Endometrium (tissue), 2 donors: ENCODE results near the gene ZNF324B.
"Not testable (repeated sequence)": the region's sequence is repeated elsewhere in the genome, so short reads cannot be mapped to it uniquely, and the experiment has no call there.

Experiments
- FAIRE-seq: peaks from 2 replicates; lab custom pipeline; 2012; peaks lifted over from hg19 to GRCh38; lab: Jason Lieb, UNC
- donor health status: control.
- donor health status: control.

Gene ZNF324B

DNA sequence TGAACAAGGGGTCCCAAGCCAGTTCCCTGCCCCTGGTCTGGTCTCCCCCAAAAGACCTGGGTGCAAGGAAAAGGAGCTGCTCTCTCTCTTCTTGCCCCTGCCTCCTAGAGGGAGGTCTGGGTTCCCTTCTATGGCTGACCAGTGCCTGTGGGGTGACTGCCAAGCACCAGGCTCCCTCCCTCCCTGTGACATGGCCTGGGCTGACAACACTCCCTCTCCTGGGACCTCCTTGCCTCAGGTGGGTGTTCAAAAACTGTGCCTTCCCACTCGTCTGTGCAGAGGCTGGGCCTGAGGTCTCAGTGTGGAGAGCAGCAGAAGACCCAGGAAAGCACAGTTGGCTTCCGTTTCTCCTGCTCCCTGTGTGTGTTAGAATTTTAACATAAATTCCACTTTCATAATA is 29.4 kb downstream of the ZNF324B start:
- no peak for FAIRE-seq

DNA sequence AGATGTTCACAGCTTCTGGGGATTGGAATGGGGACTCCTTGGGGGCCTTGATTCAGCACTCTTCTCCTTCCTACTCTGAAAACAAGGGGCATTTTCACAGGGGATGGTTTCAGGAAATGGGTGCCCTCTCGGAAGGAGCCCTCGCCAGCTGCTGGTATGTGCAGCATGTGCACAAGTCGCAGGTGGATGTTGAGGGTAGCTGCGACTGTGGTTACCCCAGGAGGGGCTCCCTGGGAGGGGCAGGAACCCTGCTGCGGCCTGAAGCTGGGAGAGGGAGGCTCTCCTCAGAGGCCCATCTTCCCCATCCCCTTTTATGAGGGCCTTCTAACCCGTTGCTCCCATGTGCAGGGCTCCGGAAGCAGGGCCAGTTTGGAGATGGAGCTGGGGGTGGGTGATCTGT is 30.9 kb downstream of the ZNF324B start:
- no peak for FAIRE-seq

- FAIRE-seq = no peak
Measured at GRCh38 chr19:58483776-58484175, 32.4 kb downstream of the ZNF324B start.

GRCh38 chr19:58484349-58484748 is 32.9 kb downstream of the ZNF324B start:
- not testable (repeated sequence) for FAIRE-seq

GRCh38 chr19:58491393-58491792 is 40.0 kb downstream of the ZNF324B start:
- no peak for FAIRE-seq

DNA sequence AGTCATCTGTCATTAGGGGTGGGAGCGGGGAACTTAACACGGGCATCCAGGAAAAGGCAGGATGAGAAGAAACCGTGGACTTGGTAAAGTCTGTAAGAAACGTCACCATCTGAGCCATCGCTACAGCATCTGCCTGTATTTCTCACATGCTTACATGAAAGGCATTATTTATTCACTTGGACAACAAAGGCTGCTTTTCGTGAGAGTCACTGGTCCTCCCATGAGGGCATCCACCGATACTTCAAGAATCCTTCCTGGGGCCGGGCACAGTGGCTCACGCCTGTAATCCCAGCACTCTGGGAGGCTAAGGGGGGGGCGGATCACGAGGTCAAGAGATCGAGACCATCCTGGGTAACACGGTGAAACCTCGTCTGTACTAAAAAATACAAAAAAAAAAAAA is 40.8 kb downstream of the ZNF324B start:
- no peak for FAIRE-seq

GRCh38 chr19:58497634-58498170 is 46.3 kb downstream of the ZNF324B start:
- no peak for FAIRE-seq

DNA sequence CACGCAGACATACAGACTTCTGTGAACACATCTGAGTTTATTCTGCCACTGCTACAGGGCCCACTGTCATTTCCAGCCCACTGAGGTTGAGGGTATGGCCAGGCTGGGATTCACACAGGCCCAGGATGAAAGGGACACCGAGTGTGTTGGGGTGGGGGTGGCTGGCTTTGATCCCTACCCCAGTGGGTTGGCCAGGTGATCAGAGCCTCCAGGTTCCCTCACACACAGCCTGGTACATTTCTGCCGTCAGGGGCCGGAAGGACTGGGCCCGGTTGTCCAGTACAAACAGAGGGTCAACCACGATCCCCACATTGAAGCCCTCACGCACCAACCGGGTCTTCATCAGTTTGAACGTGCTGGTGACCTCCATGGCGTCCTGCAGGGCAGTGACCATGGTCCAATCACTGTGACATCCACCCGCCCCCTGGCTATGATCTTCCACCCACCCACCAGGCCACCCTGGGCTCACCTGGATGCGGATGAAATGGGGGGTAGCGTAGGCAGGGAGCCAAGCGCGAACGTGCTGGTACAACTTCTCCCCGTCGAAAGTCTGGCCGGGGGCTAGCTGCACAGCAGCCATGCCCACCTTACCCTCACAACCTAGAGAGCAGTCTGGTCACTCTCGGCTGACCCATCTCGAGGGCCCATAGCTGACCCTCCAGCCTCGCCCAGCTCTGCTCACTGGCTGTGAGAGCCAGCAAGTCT is 47.0 kb downstream of the ZNF324B start:
- FAIRE-seq = no peak

GRCh38 chr19:58499021-58499927 is 47.9 kb downstream of the ZNF324B start:
- FAIRE-seq = peak; percentile 55

- FAIRE-seq = no peak
Measured at GRCh38 chr19:58500242-58500641, 48.8 kb downstream of the ZNF324B start.
